ENCODE results near the gene OVOL2.
A peak's percentile ranks its signal among the peaks of the same experiment; 100 is the strongest.

Gene OVOL2

GRCh38 chr20:17993546-17993945, 64.2 kb downstream of the OVOL2 start:
- Mint-ChIP-seq H3K36me3 (ENCODE audit: low read depth) (peaks cover 18% of the 10 kb centered on the region), H3K27ac (peak overlapping the region; percentile 45), H3K9me3 (no peaks in the 10 kb centered on the region), H3K4me1 (ENCODE audit: low read depth) (peaks cover 28% of the 10 kb centered on the region), H3K4me3 (no peak overlapping the region), H3K27me3 (peaks cover 5% of the 10 kb centered on the region)

GRCh38 chr20:17992847-17993513, 64.7 kb downstream of the OVOL2 start:
- peak overlapping the region; percentile 55 for H3K4me3 Mint-ChIP-seq
- peaks cover 5% of the 10 kb centered on the region for H3K27me3 Mint-ChIP-seq
- peaks cover 22% of the 10 kb centered on the region for H3K36me3 Mint-ChIP-seq (ENCODE audit: low read depth)
- no peaks in the 10 kb centered on the region for H3K9me3 Mint-ChIP-seq
- peak overlapping the region; percentile 83 for H3K27ac Mint-ChIP-seq
- peaks cover 30% of the 10 kb centered on the region for H3K4me1 Mint-ChIP-seq (ENCODE audit: low read depth)

- H3K27ac Mint-ChIP-seq, result peak overlapping the region; percentile 83
- H3K36me3 Mint-ChIP-seq (ENCODE audit: low read depth), result peaks cover 29% of the 10 kb centered on the region
- H3K27me3 Mint-ChIP-seq, result peaks cover 5% of the 10 kb centered on the region
- peaks cover 38% of the 10 kb centered on the region for H3K4me1 Mint-ChIP-seq (ENCODE audit: low read depth)
- peak overlapping the region; percentile 55 for H3K4me3 Mint-ChIP-seq
- H3K9me3 Mint-ChIP-seq, result no peaks in the 10 kb centered on the region
Observed at GRCh38 chr20:17992224-17992637, 65.5 kb downstream of the OVOL2 start.

GRCh38 chr20:17990278-17990972, 67.3 kb downstream of the OVOL2 start:
- Mint-ChIP-seq H3K27ac (no peak overlapping the region), H3K36me3 (ENCODE audit: low read depth) (peaks cover 37% of the 10 kb centered on the region), H3K27me3 (no peaks in the 10 kb centered on the region), H3K4me3 (no peak overlapping the region), H3K9me3 (no peaks in the 10 kb centered on the region), H3K4me1 (ENCODE audit: low read depth) (peaks cover 32% of the 10 kb centered on the region)

- Mint-ChIP-seq H3K4me1 (ENCODE audit: low read depth) (peaks cover 25% of the 10 kb centered on the region), H3K9me3 (no peaks in the 10 kb centered on the region), H3K4me3 (no peak overlapping the region), H3K36me3 (ENCODE audit: low read depth) (peaks cover 52% of the 10 kb centered on the region), H3K27me3 (no peaks in the 10 kb centered on the region), H3K27ac (no peak overlapping the region)
Observed at GRCh38 chr20:17987988-17988387, 69.7 kb downstream of the OVOL2 start.

- H3K27ac Mint-ChIP-seq, result no peak overlapping the region
- H3K36me3 Mint-ChIP-seq (ENCODE audit: low read depth), result peaks cover 58% of the 10 kb centered on the region
- H3K4me1 Mint-ChIP-seq (ENCODE audit: low read depth), result peaks cover 12% of the 10 kb centered on the region
- H3K9me3 Mint-ChIP-seq, result no peaks in the 10 kb centered on the region
- no peaks in the 10 kb centered on the region for H3K27me3 Mint-ChIP-seq
- no peak overlapping the region for H3K4me3 Mint-ChIP-seq
Observed at GRCh38 chr20:17985388-17986018, 72.2 kb downstream of the OVOL2 start.

- no peaks in the 10 kb centered on the region for H3K9me3 Mint-ChIP-seq
- no peak overlapping the region for H3K4me3 Mint-ChIP-seq
- H3K36me3 Mint-ChIP-seq (ENCODE audit: low read depth), result peaks cover 61% of the 10 kb centered on the region
- H3K27ac Mint-ChIP-seq, result no peak overlapping the region
- H3K4me1 Mint-ChIP-seq (ENCODE audit: low read depth), result peaks cover 34% of the 10 kb centered on the region
- no peaks in the 10 kb centered on the region for H3K27me3 Mint-ChIP-seq
Observed at GRCh38 chr20:17976305-17976704, 81.4 kb downstream of the OVOL2 start.
